ENCODE measurements around the gene CTTN.

DNA sequence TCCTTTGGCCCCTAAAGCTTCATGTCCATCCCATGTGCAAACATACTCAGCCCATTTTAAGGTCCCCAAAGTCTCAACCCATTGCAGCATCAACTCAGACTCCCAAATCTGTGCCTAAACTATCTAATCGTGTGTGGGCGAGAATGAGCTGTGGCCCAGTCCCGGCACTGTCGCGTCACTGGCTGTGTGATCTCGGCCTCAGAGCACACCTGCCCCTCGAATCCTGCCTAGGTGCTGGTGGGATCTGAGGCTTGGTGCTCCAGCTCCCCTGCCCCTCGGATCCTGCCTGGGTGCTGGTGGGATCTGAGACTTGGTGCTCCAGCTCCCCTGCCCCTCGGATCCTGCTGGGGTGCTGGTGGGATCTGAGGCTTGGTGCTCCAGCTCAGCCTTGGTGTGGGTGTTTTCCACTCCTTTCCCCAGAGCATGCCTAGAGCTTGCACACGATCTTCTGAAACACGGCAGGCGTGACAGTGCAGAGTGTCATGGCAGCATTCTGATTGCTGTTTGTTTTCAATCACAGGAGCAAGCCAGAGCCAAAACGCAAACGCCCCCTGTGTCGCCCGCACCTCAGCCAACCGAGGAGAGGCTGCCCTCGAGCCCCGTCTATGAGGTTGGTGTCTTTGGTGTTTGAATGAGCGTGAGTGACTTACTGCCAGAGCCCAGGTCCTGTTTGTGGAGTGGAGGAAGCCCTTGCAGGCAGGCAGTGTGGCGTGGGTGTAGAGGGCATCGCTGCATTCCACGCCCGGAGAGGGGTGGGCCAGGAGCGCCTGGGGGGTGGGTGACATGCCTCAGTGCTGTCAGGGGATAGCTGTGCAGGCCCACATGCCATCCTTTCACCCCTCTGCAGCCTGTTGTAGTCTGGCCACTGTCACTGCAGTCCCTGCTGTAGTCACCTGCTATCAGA is 32.6 kb downstream of the CTTN start:
- TF ChIP-seq, protein P1, sequence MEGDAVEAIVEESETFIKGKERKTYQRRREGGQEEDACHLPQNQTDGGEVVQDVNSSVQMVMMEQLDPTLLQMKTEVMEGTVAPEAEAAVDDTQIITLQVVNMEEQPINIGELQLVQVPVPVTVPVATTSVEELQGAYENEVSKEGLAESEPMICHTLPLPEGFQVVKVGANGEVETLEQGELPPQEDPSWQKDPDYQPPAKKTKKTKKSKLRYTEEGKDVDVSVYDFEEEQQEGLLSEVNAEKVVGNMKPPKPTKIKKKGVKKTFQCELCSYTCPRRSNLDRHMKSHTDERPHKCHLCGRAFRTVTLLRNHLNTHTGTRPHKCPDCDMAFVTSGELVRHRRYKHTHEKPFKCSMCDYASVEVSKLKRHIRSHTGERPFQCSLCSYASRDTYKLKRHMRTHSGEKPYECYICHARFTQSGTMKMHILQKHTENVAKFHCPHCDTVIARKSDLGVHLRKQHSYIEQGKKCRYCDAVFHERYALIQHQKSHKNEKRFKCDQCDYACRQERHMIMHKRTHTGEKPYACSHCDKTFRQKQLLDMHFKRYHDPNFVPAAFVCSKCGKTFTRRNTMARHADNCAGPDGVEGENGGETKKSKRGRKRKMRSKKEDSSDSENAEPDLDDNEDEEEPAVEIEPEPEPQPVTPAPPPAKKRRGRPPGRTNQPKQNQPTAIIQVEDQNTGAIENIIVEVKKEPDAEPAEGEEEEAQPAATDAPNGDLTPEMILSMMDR (IDR thresholded peaks at IDR 0.05; ENCODE audit: low read length): no peak
- no peak for TF ChIP-seq EZH2 (IDR thresholded peaks at IDR 0.05; ENCODE audit: borderline replicate concordance, low read length)

Data from OCI-LY1 (cell line).